H9 (cell line): ENCODE data around the gene GPC3. TPM values are rescaled to one million over a fixed set of nuclear protein-coding genes. Genes with fewer than 3 reads are reported as not detected.

ENCODE experiments used
- DNase-seq: peaks from one replicate; pipeline ENCODE4 v3.0.0-alpha.2; 2017
- H2AFZ ChIP-seq: one replicate; pipeline ENCODE4 v1.6.1; 2013; ENCODE audit warnings: mild to moderate bottlenecking, low read length, control low read depth, moderate library complexity
- H2AK5ac ChIP-seq: 2 replicates; pipeline ENCODE4 v1.6.1; 2013; ENCODE audit warnings: low read length, control low read depth, mixed read lengths; ENCODE audit not compliant: insufficient read length
- H2BK120ac ChIP-seq: one replicate; pipeline ENCODE4 v1.6.1; 2013; ENCODE audit warnings: low read depth, mild to moderate bottlenecking, low read length, control low read depth, inconsistent platforms; ENCODE audit not compliant: poor library complexity, severe bottlenecking
- H2BK12ac ChIP-seq: 2 replicates; pipeline ENCODE4 v1.6.1; 2013; ENCODE audit warnings: low read length, control low read depth, mixed read lengths, low read depth; ENCODE audit not compliant: insufficient read length
- H2BK15ac ChIP-seq: 2 replicates; pipeline ENCODE4 v1.6.1; 2013; ENCODE audit warnings: low read depth, low read length, control low read depth
- H2BK20ac ChIP-seq: one replicate; pipeline ENCODE4 v1.6.1; 2013; ENCODE audit warnings: low read depth, mild to moderate bottlenecking, low read length, control low read depth, inconsistent platforms; ENCODE audit not compliant: poor library complexity, severe bottlenecking
- H2BK5ac ChIP-seq: 2 replicates; pipeline ENCODE4 v1.6.1; 2013; ENCODE audit warnings: low read length, control low read depth, mixed read lengths; ENCODE audit not compliant: insufficient read length
- H3K14ac ChIP-seq: 2 replicates; pipeline ENCODE4 v1.6.1; 2013; ENCODE audit warnings: low read length, control low read depth; ENCODE audit not compliant: insufficient read depth
- H3K18ac ChIP-seq: 2 replicates; pipeline ENCODE4 v1.6.1; 2013; ENCODE audit warnings: low read depth, mild to moderate bottlenecking, mixed read lengths, low read length, control low read depth; ENCODE audit not compliant: insufficient read length
- H3K23ac ChIP-seq: 2 replicates; pipeline ENCODE4 v1.6.1; 2013; ENCODE audit warnings: low read length, control low read depth, mixed read lengths, low read depth; ENCODE audit not compliant: insufficient read length
- H3K23me2 ChIP-seq: 2 replicates; pipeline ENCODE4 v1.6.1; 2013; ENCODE audit warnings: low read depth, mild to moderate bottlenecking, mixed read lengths, low read length, control low read depth; ENCODE audit not compliant: insufficient read length, poor library complexity, severe bottlenecking
- H3K27ac ChIP-seq: 2 replicates; pipeline ENCODE4 v1.5.1; 2013; ENCODE audit warnings: low read length, control low read depth, mixed read lengths, low read depth; ENCODE audit not compliant: insufficient read length
- H3K27me3 ChIP-seq: 2 replicates; pipeline ENCODE4 v1.6.1; 2013; ENCODE audit warnings: low read length, control low read depth, inconsistent platforms; ENCODE audit not compliant: insufficient read depth
- H3K4ac ChIP-seq: 2 replicates; pipeline ENCODE4 v1.6.1; 2013; ENCODE audit warnings: low read depth, mild to moderate bottlenecking, control low read depth, inconsistent platforms, low read length, moderate library complexity
- H3K4me1 ChIP-seq: 2 replicates; pipeline ENCODE4 v1.6.1; 2013; ENCODE audit warnings: low read length, control low read depth, inconsistent platforms; ENCODE audit not compliant: insufficient read depth
- H3K4me2 ChIP-seq: 2 replicates; pipeline ENCODE4 v1.6.1; 2013; ENCODE audit warnings: low read length, control low read depth, mixed read lengths; ENCODE audit not compliant: insufficient read length, insufficient read depth
- H3K56ac ChIP-seq: 2 replicates; pipeline ENCODE4 v1.6.1; 2013; ENCODE audit warnings: low read depth, mild to moderate bottlenecking, mixed read lengths, low read length, control low read depth; ENCODE audit not compliant: insufficient read length
- H3K79me1 ChIP-seq: 2 replicates; pipeline ENCODE4 v1.6.1; 2013; ENCODE audit warnings: low read depth, mild to moderate bottlenecking, moderate library complexity, low read length, control low read depth, inconsistent platforms; ENCODE audit not compliant: insufficient read depth, poor library complexity, severe bottlenecking
- H3K79me2 ChIP-seq: 2 replicates; pipeline ENCODE4 v1.6.1; 2013; ENCODE audit warnings: low read length, control low read depth, inconsistent platforms; ENCODE audit not compliant: insufficient read depth
- H3K9ac ChIP-seq: 2 replicates; pipeline ENCODE4 v1.6.1; 2013; ENCODE audit warnings: low read length, control low read depth, mixed read lengths; ENCODE audit not compliant: insufficient read length; ENCODE audit errors: extremely low read depth
- H3K9me3 ChIP-seq: one replicate; pipeline ENCODE4 v1.6.1; 2013; ENCODE audit warnings: low read depth, low read length, inconsistent platforms; ENCODE audit not compliant: control insufficient read depth
- H3T11ph ChIP-seq: one replicate; pipeline ENCODE4 v1.6.1; 2013; ENCODE audit warnings: mild to moderate bottlenecking, low read length, control low read depth, inconsistent platforms
- H4K20me1 ChIP-seq: one replicate; pipeline ENCODE4 v1.6.1; 2013; ENCODE audit not compliant: control insufficient read depth, insufficient read length, insufficient read depth
- H4K5ac ChIP-seq: 2 replicates; pipeline ENCODE4 v1.6.1; 2013; ENCODE audit warnings: low read depth, mild to moderate bottlenecking, mixed read lengths, low read length, control low read depth; ENCODE audit not compliant: insufficient read length
- H4K8ac ChIP-seq: replicated peaks from 2 replicates; pipeline ENCODE4 v1.6.1; 2013; ENCODE audit warnings: low read length, control low read depth, mixed read lengths, low read depth; ENCODE audit not compliant: insufficient read length
- H4K91ac ChIP-seq: 2 replicates; pipeline ENCODE4 v1.6.1; 2013; ENCODE audit warnings: low read depth, mild to moderate bottlenecking, moderate library complexity, mixed read lengths, low read length, control low read depth; ENCODE audit not compliant: insufficient read length
- H3K27ac Mint-ChIP-seq, 3 experiments: 2 replicates in 2 of 3; 3 replicates in 1 of 3; pipeline ENCODE4 v1.8.0; 2020 to 2021; ENCODE audit warnings: mixed read lengths in 3 of 3, mild to moderate bottlenecking in 1 of 3, moderate library complexity in 1 of 3
- H3K27me3 Mint-ChIP-seq: 2 replicates; pipeline ENCODE4 v1.8.0; 2021; ENCODE audit warnings: low read depth, mild to moderate bottlenecking, moderate library complexity, mixed read lengths
- H3K36me3 Mint-ChIP-seq, 3 experiments: 2 replicates in 2 of 3; 3 replicates in 1 of 3; pipeline ENCODE4 v1.8.0; 2020 to 2021; ENCODE audit warnings: low read depth in 3 of 3, mixed read lengths in 3 of 3; ENCODE audit not compliant: insufficient read depth in 1 of 3
- H3K4me1 Mint-ChIP-seq, 2 experiments: 2 replicates each; pipeline ENCODE4 v1.8.0; 2020; ENCODE audit warnings: mixed read lengths in 2 of 2
- H3K4me3 Mint-ChIP-seq, 2 experiments: 2 replicates in 1 of 2; 3 replicates in 1 of 2; pipeline ENCODE4 v1.8.0; 2020 to 2021; ENCODE audit warnings: mild to moderate bottlenecking in 2 of 2, mixed read lengths in 2 of 2, moderate library complexity in 1 of 2
- H3K9me3 Mint-ChIP-seq, 2 experiments: 2 replicates in 1 of 2; 3 replicates in 1 of 2; pipeline ENCODE4 v1.8.0; 2020; ENCODE audit warnings: mild to moderate bottlenecking in 2 of 2, mixed read lengths in 2 of 2, moderate library complexity in 1 of 2
- CTCF ChIP-seq: fragments of 200-600 bp; sonication (generic); conservative IDR thresholded peaks from 3 replicates; pipeline ENCODE4 v1.8.0; 2021; ENCODE audit warnings: antibody characterized with exemption, mild to moderate bottlenecking
- total RNA-seq: library from RNA; stranded (reverse); gene quantifications from 2 replicates; pipeline ENCODE4 v1.2.1, GENCODE V29; 2021

The GPC3 gene
- total RNA-seq, 1 experiment from 2014 or later, result 108 TPM

- Histone ChIP-seq H3K4me2 (no peak overlapping the region), H3K27me3 (no peaks in the 10 kb centered on the region), H4K20me1 (no peaks in the 10 kb centered on the region), H2BK15ac (no peak overlapping the region), H3K23ac (no peak overlapping the region), H3T11ph (no peak overlapping the region), H4K91ac (no peak overlapping the region), H3K56ac (no peak overlapping the region), H2BK120ac (no peak overlapping the region), H3K4ac (no peak overlapping the region), H3K79me2 (no peaks in the 10 kb centered on the region), H2BK20ac (no peak overlapping the region), H3K23me2 (no peaks in the 10 kb centered on the region), H2AFZ (no peak overlapping the region), H2BK5ac (no peak overlapping the region), H3K14ac (no peak overlapping the region), H3K9ac (no peak overlapping the region), H3K18ac (no peak overlapping the region), H3K9me3 (no peaks in the 10 kb centered on the region), H4K5ac (no peak overlapping the region), H3K79me1 (no peaks in the 10 kb centered on the region), H2BK12ac (no peak overlapping the region), H3K27ac (no peak overlapping the region), H2AK5ac (no peak overlapping the region), H4K8ac (no peak overlapping the region), H3K4me1 (peaks cover 11% of the 10 kb centered on the region; the same call in 1 of the 2 replicates)
- H3K9me3 Mint-ChIP-seq, result no peaks in the 10 kb centered on the region
- H3K27me3 Mint-ChIP-seq, result peaks cover 3% of the 10 kb centered on the region; the same call in 1 of the 2 replicates
- H3K36me3 Mint-ChIP-seq, result peaks cover 0 to 22% (median 2%) of the 10 kb centered on the region in 3 experiments; a peak in 4 of 7 replicates
- no peak for DNase-seq
- no peak overlapping the region for H3K27ac Mint-ChIP-seq
- TF ChIP-seq CTCF, result no peak
- peaks cover 40 to 61% of the 10 kb centered on the region in 2 experiments for H3K4me1 Mint-ChIP-seq
- H3K4me3 Mint-ChIP-seq, result no peak overlapping the region
Observed at GRCh38 chrX:133702230-133702629, 283.2 kb downstream of the GPC3 start.
